GM18951 (cell line): ENCODE measurements around the gene IFNAR2.
"Not testable (repeated sequence)": the region's sequence is repeated elsewhere in the genome, so short reads cannot be mapped to it uniquely, and the experiment has no call there.

Source experiments
- POLR2A ChIP-seq: IDR thresholded peaks from 4 replicates; pipeline ENCODE4 v1.6.1; 2011; ENCODE audit warnings: mild to moderate bottlenecking; ENCODE audit not compliant: insufficient read length, insufficient read depth; ENCODE audit errors: extremely low read depth
- in situ Hi-C: fragments of 300-500 bp; cut with MboI; formaldehyde crosslinking; loops from one replicate; pipeline ENCODE4 v1.12.0; 2022; ENCODE audit warnings: low sequenced_read_pairs, mixed read lengths, inconsistent platforms; ENCODE audit not compliant: unreplicated experiment

Gene IFNAR2

GRCh38 chr21:33229099-33229783, 497 bp upstream of the IFNAR2 start:
- TF ChIP-seq POLR2A: no peak
- in situ Hi-C loops: no loop called here

DNA sequence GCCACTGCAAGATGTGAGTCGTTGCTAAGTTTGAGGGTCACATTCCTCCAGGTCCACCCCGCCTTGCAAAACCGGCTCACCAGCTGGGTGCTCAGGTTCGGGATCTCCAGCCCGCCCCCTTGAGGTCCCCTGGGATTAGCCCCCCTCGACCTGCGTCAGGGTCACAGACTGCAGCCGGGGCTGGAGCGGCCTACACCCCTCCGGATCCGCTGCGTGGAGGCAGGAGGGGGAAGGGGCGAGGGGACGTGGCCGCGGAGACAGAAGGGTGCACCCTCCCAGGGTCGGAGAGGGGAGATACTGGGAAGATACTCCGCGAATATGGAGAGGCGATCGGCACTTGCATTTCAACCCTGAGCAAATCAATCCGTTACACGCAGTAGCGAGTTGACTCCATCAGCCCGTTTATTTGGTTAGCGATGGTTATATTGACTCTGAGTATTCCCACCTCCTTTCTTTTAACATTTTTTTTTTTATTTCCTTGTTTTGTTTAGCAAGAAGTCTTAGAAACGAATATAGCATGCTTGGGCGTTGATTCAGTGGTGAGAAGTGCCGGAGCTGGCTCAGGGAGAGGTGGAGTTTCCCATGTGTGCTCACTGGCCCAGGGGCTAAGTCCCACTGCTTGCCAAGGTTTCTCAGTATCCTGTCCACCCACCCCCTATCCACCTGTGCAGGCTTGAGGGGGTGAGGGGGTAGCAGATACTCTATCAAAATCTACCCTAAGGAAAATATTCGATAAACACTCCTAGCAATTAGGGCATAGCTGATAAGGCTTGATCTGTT, 997 bp downstream of the IFNAR2 start:
- in situ Hi-C loops: no loop called here
- TF ChIP-seq POLR2A: peak; percentile 15

- in situ Hi-C loops: no loop called here
Observed at GRCh38 chr21:33231526-33231925, 1.8 kb downstream of the IFNAR2 start.

GRCh38 chr21:33232291-33233034, 2.7 kb downstream of the IFNAR2 start:
- TF ChIP-seq POLR2A: no peak
- in situ Hi-C loops: no loop called here

More at GRCh38 chr21:33231526-33231925, 1.8 kb downstream of the IFNAR2 start:
- no peak for TF ChIP-seq POLR2A

DNA sequence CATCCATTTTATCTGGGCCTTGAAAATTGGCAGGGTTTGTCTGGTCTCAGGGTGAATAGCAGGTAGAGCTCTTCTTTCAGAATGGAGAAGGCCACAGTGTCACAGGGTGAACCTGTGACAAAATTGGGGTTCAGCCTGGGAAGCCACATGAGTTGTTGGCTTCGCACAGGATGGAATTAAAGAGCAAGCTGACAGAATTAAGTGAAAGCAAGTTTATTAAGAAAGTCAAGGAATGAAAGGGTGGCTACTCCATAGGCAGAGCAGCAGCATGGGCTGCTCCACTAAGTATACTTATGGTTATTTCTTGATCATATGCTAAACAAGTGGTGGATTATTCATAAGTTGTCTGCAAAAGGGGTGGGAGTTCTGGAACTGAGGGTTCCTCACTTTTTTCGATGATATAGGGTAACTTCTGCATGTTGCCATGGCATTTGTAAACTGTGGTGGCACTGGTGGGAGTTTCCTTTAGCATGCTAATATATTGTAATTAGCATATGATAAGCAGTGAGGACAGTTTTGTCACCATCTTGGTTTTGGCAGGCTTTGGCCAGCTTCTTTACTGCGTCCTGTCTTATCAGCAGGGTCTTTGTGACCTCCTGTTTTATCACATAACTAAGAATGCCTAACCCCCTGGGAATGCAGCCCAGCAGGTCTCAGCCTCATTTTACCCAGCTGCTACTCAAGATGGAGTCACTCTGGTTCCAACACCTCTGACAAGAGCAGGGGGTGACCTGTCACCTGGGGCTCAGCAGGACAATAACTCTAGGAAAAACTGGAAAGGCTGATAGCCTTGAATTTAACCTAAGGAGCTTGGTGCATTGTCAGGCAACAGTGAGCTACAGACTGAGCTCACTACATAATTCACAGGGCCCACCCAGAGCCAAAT, 5.1 kb downstream of the IFNAR2 start:
- no peak for TF ChIP-seq POLR2A
- in situ Hi-C loops: no loop called here

- in situ Hi-C loops: no loop called here
- TF ChIP-seq POLR2A: no peak
Observed at GRCh38 chr21:33236013-33236686, 6.4 kb downstream of the IFNAR2 start.

DNA sequence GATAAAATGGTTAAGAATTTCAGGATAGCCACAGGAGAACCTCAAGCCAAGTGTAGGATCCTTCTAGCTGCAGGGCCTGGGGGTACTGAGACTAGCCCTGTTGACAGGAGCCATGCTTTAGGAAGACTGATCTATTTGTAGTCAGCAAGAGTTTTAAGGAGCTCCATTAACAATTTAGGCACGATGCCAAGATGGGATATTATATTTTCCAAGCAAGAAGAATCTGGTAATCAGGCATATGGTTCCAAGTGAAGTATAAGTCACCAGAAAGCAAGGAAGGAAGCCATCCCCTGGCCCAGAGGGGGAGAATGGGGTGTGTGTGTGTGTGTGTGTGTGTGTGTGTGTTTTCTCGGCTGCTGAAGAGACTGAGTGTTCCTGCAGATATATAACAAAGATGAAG, 7.0 kb downstream of the IFNAR2 start:
- in situ Hi-C loops: no loop called here

DNA sequence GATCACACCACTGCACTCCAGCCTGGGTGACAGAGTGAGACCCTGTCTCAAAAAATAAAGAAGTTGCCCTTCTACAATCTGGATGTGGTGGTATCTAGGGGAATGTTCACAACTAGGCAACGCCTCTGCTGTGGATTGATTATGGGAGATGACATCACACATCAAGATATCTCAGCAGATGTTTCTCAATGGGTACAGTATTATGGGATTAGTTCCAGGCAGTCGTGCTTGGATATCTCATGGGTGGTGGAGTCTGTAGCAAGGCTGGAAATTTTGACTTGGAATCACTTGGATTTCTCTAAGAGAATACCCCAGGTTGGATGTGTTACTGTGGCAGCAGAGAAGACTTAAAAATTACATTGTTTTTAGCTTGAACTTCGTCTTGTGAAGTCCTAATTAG, 7.7 kb downstream of the IFNAR2 start:
- TF ChIP-seq POLR2A: no peak
- in situ Hi-C loops: no loop called here

More for the DNA sequence above, 7.0 kb downstream of the IFNAR2 start:
- no peak for TF ChIP-seq POLR2A

GRCh38 chr21:33238146-33238545, 8.4 kb downstream of the IFNAR2 start:
- no peak for TF ChIP-seq POLR2A
- in situ Hi-C loops: no loop called here

DNA sequence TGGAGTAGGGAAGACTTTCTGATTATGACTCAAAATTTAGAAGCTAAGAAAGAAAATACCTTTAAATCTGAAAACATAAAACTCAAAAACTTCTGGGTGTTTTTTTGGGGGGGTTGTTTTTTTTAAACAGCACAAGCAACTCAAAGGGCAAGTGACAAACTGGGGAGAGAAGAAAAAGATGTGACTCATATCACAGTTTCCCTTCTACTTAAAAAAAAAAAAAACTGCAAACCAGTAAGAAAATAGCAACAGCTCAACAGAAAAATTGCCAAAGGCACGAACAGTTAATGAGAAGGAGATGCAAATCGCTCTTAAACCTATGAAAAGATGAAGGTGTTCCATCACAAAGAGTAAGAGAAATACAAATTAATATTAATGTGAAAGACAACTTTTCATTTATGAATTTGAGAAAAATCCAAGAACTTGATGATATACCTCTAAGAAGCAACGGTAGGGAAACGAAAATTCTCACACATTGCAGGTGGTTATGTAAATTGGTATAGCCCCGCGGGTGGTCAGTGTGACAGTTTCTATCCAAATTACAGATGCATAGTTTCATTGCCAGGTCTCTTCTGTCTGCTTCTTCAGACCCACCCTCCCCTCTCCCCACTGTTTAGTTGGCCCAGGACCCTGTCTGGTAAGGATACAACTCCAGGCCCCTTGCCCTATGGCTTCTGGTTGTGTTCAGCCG, 9.0 kb downstream of the IFNAR2 start:
- TF ChIP-seq POLR2A: peak; percentile 40
- in situ Hi-C loops: no loop called here

GRCh38 chr21:33239559-33240127, 9.9 kb downstream of the IFNAR2 start:
- in situ Hi-C loops: not testable (repeated sequence)
